ENCODE results near the gene HOXD12. TPM values are rescaled to one million over a fixed set of nuclear protein-coding genes. Genes with fewer than 3 reads are reported as not detected.

HOXD12 gene
- total and polyA plus RNA-seq, 2 donors (not counting 1 experiment from before 2014, with no cell fraction given): not detected

DNA sequence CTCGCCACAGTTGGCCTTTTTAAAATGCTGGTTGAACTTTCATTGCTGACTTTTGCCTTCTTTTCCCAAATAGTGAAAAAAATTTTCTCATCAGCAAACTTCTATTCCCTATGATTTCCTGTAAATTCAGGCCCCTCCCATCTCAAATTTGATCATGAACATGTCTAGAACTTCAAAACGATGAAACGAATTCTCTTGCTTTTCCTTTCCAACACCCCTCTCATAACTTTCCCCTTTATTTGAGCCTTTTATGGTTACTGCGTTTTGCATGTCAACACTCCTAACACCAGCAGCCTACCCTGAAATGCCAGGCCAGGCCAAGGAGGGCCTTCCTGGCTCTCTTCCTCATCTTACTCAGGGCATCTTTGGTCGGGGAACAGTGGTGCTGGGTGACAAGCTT lies 8.7 kb upstream of the HOXD12 start:
- Histone ChIP-seq H2AFZ (ENCODE audit: low read length) (no peak overlapping the region), H3K36me3 (ENCODE audit: control insufficient read depth, insufficient read depth, low read length) (no peaks in the 10 kb centered on the region), H3K4me3 (replicated peaks in 1 of 4; ENCODE audit: control extremely low read depth in 1 of 4, insufficient read depth in 1 of 4, low read depth in 3 of 4, low read length in 4 of 4) (no peak overlapping the region), H3K79me2 (ENCODE audit: control insufficient read depth, insufficient read depth, low read length) (no peaks in the 10 kb centered on the region), H3K27ac (ENCODE audit: insufficient read depth, low read length) (no peak overlapping the region), H4K20me1 (ENCODE audit: control insufficient read depth, extremely low read depth, insufficient read depth, low read length) (no peaks in the 10 kb centered on the region), H3K9me3 (ENCODE audit: control insufficient read depth, insufficient read depth, low read depth, low read length) (no peaks in the 10 kb centered on the region), H3K4me1 (ENCODE audit: control insufficient read depth, extremely low read depth, insufficient read depth, low read length) (no peaks in the 10 kb centered on the region), H3K27me3 (ENCODE audit: control insufficient read depth, insufficient read depth, low read length) (peaks cover 84% of the 10 kb centered on the region), H3K9ac (ENCODE audit: insufficient read depth, low read length) (no peak overlapping the region), H3K4me2 (ENCODE audit: extremely low read depth, insufficient read depth, low read length) (no peak overlapping the region)
- TF ChIP-seq, protein P1, sequence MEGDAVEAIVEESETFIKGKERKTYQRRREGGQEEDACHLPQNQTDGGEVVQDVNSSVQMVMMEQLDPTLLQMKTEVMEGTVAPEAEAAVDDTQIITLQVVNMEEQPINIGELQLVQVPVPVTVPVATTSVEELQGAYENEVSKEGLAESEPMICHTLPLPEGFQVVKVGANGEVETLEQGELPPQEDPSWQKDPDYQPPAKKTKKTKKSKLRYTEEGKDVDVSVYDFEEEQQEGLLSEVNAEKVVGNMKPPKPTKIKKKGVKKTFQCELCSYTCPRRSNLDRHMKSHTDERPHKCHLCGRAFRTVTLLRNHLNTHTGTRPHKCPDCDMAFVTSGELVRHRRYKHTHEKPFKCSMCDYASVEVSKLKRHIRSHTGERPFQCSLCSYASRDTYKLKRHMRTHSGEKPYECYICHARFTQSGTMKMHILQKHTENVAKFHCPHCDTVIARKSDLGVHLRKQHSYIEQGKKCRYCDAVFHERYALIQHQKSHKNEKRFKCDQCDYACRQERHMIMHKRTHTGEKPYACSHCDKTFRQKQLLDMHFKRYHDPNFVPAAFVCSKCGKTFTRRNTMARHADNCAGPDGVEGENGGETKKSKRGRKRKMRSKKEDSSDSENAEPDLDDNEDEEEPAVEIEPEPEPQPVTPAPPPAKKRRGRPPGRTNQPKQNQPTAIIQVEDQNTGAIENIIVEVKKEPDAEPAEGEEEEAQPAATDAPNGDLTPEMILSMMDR (conservative IDR thresholded peaks at IDR 0.05 in 1 of 2, IDR thresholded peaks at IDR 0.05 in 1 of 2; ENCODE audit: low read depth in 1 of 2, low read length in 2 of 2): no peak
- peak; percentile 19 for TF ChIP-seq EZH2 (IDR thresholded peaks at IDR 0.05; ENCODE audit: low read length, missing control alignments)
- no peak for DNase-seq (ENCODE audit: low read depth in 2 of 2)

DNA sequence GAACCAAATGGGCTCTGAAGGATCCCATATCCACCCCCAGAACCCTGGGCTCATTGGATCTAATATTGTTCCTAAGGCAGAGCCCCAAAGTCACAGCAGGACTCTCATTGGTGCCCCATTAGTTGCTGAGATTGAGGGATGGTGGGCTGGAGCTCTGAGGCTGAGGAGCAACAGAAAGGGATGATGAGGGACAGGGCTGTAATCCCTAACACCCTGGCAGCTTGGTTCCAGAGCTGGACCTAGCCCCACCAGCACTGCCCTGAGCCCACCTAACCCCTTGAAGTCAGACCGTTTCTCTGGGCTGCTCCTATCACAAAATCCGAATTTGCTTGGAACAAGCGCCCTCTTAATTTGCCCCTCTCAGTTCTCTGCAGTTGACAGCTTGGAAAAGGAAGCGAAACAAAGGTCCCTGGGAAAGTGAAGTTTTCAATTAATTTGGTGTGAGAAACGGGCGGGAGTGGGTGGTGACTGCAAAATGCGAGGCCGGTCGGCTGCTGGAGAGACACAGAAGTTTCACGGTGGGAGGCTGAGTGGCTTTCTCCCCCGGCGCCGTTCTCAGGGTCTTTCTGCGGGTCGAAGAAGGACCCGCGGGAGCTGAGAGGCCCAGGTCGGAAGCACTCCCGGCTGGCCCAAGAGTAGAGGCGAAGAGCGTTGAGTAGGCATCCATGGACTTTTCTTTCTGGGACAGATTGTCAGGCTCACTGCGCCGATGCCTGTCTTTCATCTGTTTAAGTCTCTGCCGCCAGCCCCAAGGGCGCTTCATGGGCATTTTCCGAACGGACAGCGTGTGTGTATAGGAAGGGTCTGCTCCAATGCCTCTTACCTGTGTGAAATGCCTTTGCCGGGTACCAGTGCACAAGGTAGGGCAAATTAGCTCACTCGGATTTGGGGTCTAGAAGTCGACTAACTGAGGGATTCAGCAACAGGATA lies 8.0 kb upstream of the HOXD12 start:
- Histone ChIP-seq H3K27ac (ENCODE audit: insufficient read depth, low read length) (no peak overlapping the region), H3K36me3 (ENCODE audit: control insufficient read depth, insufficient read depth, low read length) (no peaks in the 10 kb centered on the region), H3K9ac (ENCODE audit: insufficient read depth, low read length) (no peak overlapping the region), H2AFZ (ENCODE audit: low read length) (no peak overlapping the region), H3K9me3 (ENCODE audit: control insufficient read depth, insufficient read depth, low read depth, low read length) (no peaks in the 10 kb centered on the region), H3K79me2 (ENCODE audit: control insufficient read depth, insufficient read depth, low read length) (no peaks in the 10 kb centered on the region), H3K4me1 (ENCODE audit: control insufficient read depth, extremely low read depth, insufficient read depth, low read length) (no peaks in the 10 kb centered on the region), H3K4me2 (ENCODE audit: extremely low read depth, insufficient read depth, low read length) (no peak overlapping the region), H3K27me3 (ENCODE audit: control insufficient read depth, insufficient read depth, low read length) (peaks cover 81% of the 10 kb centered on the region), H3K4me3 (replicated peaks in 1 of 4; ENCODE audit: control extremely low read depth in 1 of 4, insufficient read depth in 1 of 4, low read depth in 3 of 4, low read length in 4 of 4) (no peak overlapping the region), H4K20me1 (ENCODE audit: control insufficient read depth, extremely low read depth, insufficient read depth, low read length) (no peaks in the 10 kb centered on the region)
- TF ChIP-seq, protein P1 (conservative IDR thresholded peaks at IDR 0.05 in 1 of 2, IDR thresholded peaks at IDR 0.05 in 1 of 2; ENCODE audit: low read depth in 1 of 2, low read length in 2 of 2): no peak
- TF ChIP-seq EZH2 (IDR thresholded peaks at IDR 0.05; ENCODE audit: low read length, missing control alignments): peak; percentile 84
- no peak for DNase-seq (ENCODE audit: low read depth in 2 of 2)

DNA sequence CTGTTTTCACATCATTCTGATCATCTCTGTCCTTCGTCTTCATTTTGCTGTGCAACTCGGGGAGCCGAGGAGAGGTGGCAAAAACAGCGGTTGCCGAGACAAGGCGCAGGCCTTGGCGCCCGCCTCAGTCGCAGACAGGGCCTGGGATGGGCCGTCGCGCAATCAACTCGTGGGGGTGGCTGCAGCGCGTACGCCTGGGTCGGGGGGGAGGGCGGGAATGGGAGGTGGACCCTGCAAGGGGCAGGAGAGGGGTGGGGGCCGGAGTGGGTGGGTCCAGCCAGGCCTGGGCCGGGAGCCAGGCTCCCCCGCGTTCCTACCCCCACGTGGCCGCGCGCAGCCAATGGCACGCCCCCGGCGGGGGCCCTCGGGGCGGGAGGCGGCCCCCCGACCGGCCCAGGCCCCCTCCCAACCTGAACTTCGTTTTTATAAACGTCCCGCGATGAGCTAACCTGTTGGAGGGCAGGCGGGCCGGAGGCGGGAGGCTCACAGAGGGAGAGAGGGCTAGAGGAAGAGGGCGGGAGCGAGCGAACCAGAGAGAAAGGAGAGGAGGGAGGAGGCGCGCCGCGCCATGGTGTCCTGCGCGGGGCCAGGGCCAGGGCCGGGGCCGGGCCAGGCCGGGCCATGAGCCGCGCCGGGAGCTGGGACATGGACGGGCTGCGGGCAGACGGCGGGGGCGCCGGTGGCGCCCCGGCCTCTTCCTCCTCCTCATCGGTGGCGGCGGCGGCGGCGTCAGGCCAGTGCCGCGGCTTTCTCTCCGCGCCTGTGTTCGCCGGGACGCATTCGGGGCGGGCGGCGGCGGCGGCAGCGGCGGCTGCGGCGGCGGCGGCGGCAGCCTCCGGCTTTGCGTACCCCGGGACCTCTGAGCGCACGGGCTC lies 7.1 kb upstream of the HOXD12 start, which contains the start of gene HOXD13:
TSS of gene HOXD13 (plus strand) at position 452 of the 875 bp plus-strand sequence. CDS start at position 622, 170 bp downstream.
- TF ChIP-seq EZH2 (IDR thresholded peaks at IDR 0.05; ENCODE audit: low read length, missing control alignments): no peak
- TF ChIP-seq, protein P1 (conservative IDR thresholded peaks at IDR 0.05 in 1 of 2, IDR thresholded peaks at IDR 0.05 in 1 of 2; ENCODE audit: low read depth in 1 of 2, low read length in 2 of 2): no peak
- Histone ChIP-seq H3K9me3 (ENCODE audit: control insufficient read depth, insufficient read depth, low read depth, low read length) (no peaks in the 10 kb centered on the region), H4K20me1 (ENCODE audit: control insufficient read depth, extremely low read depth, insufficient read depth, low read length) (no peaks in the 10 kb centered on the region), H3K4me2 (ENCODE audit: extremely low read depth, insufficient read depth, low read length) (no peak within 1 kb of the TSS), H3K4me3 (replicated peaks in 1 of 4; ENCODE audit: control extremely low read depth in 1 of 4, insufficient read depth in 1 of 4, low read depth in 3 of 4, low read length in 4 of 4) (peak within 1 kb of the TSS in 1 of 4 experiments; percentile 20), H3K27ac (ENCODE audit: insufficient read depth, low read length) (no peak within 1 kb of the TSS), H3K4me1 (ENCODE audit: control insufficient read depth, extremely low read depth, insufficient read depth, low read length) (no peaks in the 10 kb centered on the region), H3K36me3 (ENCODE audit: control insufficient read depth, insufficient read depth, low read length) (no peaks in the 10 kb centered on the region), H3K79me2 (ENCODE audit: control insufficient read depth, insufficient read depth, low read length) (no peaks in the 10 kb centered on the region), H3K9ac (ENCODE audit: insufficient read depth, low read length) (no peak within 1 kb of the TSS), H3K27me3 (ENCODE audit: control insufficient read depth, insufficient read depth, low read length) (peaks cover 84% of the 10 kb centered on the region), H2AFZ (ENCODE audit: low read length) (no peak within 1 kb of the TSS)
- DNase-seq (ENCODE audit: low read depth in 2 of 2): no peak

Data from fibroblast of lung (primary cell).